Omental fat pad (tissue), 4 donors: Measurements from ENCODE around the gene TMPRSS11D. TPM values are rescaled to one million over a fixed set of nuclear protein-coding genes. Genes with fewer than 3 reads are reported as not detected.

ENCODE experiments used
- ATAC-seq: fragments of 150-250 bp; one replicate; pipeline ENCODE4 v1.9.1; 2016; ENCODE audit warnings: mild to moderate bottlenecking, moderate library complexity; ENCODE audit not compliant: low FRiP score
- DNase-seq: peaks from one replicate; pipeline ENCODE4 v3.0.0-alpha.2; 2019; ENCODE audit warnings: low spot score
- CTCF ChIP-seq, 3 donors: fragments of 450-650 bp; IDR thresholded peaks; one replicate each; pipeline ENCODE4 v1.5.1; 2016 to 2017; ENCODE audit warnings: antibody characterized with exemption in 3 of 3, mild to moderate bottlenecking in 3 of 3, moderate library complexity in 2 of 3
- total RNA-seq, 4 donors: library from RNA; depleted of rRNA; stranded (reverse); fragments of >200 nt; gene quantifications; one replicate each; pipeline ENCODE4 v1.1.0, GENCODE V29; 2016

TMPRSS11D gene
- total RNA-seq, 4 donors from 2014 or later = not detected

GRCh38 chr4:67892253-67892652 is 8.5 kb upstream of the TMPRSS11D start:
- ATAC-seq (no peak), DNase-seq (no peak)

GRCh38 chr4:67891645-67892044 is 7.8 kb upstream of the TMPRSS11D start:
- no peak for TF ChIP-seq CTCF (IDR thresholded peaks at IDR 0.05)
- ATAC-seq = no peak
- no peak for DNase-seq

More at GRCh38 chr4:67892253-67892652, 8.5 kb upstream of the TMPRSS11D start:
- TF ChIP-seq CTCF (IDR thresholded peaks at IDR 0.05) = no peak

GRCh38 chr4:67886281-67886680 is 2.5 kb upstream of the TMPRSS11D start:
- no peak for ATAC-seq
- DNase-seq = no peak
- TF ChIP-seq CTCF (IDR thresholded peaks at IDR 0.05) = no peak

GRCh38 chr4:67885762-67886161 is 2.0 kb upstream of the TMPRSS11D start:
- ATAC-seq (no peak), DNase-seq (no peak)
- no peak for TF ChIP-seq CTCF (IDR thresholded peaks at IDR 0.05)

GRCh38 chr4:67884701-67885100 is 899 bp upstream of the TMPRSS11D start:
- DNase-seq = no peak
- no peak for TF ChIP-seq CTCF (IDR thresholded peaks at IDR 0.05)
- no peak for ATAC-seq

GRCh38 chr4:67883458-67883857 is 344 bp downstream of the TMPRSS11D start:
- no peak for TF ChIP-seq CTCF (IDR thresholded peaks at IDR 0.05)
- DNase-seq = no peak
- no peak for ATAC-seq

GRCh38 chr4:67880866-67881610 is 2.8 kb downstream of the TMPRSS11D start:
- DNase-seq (no peak), ATAC-seq (no peak)
- no peak for TF ChIP-seq CTCF (IDR thresholded peaks at IDR 0.05)
